K562 (cell line): Measurements from ENCODE around the gene KRT71. TPM values are rescaled to one million over a fixed set of nuclear protein-coding genes. Genes with fewer than 3 reads are reported as not detected.

Source experiments
- ATAC-seq: fragments of 200-7000 bp; cut with Tn5 transposase; 3 replicates; pipeline ENCODE4 v1.9.1; 2020; ENCODE audit warnings: moderate library complexity
- BruUV-seq: library from RNA; stranded (reverse); fragments of 400-500 nt; replicated peaks from 2 replicates; lab custom pipeline; 2021; lab: Mats Ljungman, UMichigan
- CTCF ChIA-PET: fragments of 300-600 bp; formaldehyde crosslinking; extraction: SDS; loops from one replicate; lab custom pipeline; 2021; ENCODE audit warnings: low intra/inter-chr PET ratio; lab: Yijun Ruan, JAX
- POLR2A ChIA-PET: fragments of 300-600, 350-650 bp; sonication (Branson Sonifier 250); formaldehyde crosslinking; extraction: SDS; loops from one replicate; lab custom pipeline; 2021; ENCODE audit warnings: antibody characterized with exemption, inconsistent platforms; lab: Yijun Ruan, JAX
- DNase-seq, 4 experiments: peaks; one replicate each; pipeline versions ENCODE4 v3.0.0 to v3.0.0-alpha.2; 2011 to 2018; ENCODE audit warnings: low spot score in 3 of 4, mixed read lengths in 3 of 4; ENCODE audit errors: extremely low read depth in 1 of 4
- FAIRE-seq: peaks from 2 replicates; lab custom pipeline; 2011; peaks lifted over from hg19 to GRCh38; lab: Jason Lieb, UNC
- H2AFZ ChIP-seq: 2 replicates; pipeline ENCODE4 v1.6.0; 2011; ENCODE audit warnings: low read depth, low read length, control low read depth, inconsistent platforms
- H3K27ac ChIP-seq: fragments of 200-600 bp; 3 replicates; pipeline ENCODE4 v1.8.0; 2011; ENCODE audit warnings: low read depth, mild to moderate bottlenecking, control low read depth, inconsistent platforms, low read length, moderate library complexity, mixed read lengths; ENCODE audit errors: extremely low read depth
- H3K27me3 ChIP-seq, 2 experiments: fragments of 300-600 bp in 1 of 2; 2 replicates in 1 of 2; 3 replicates in 1 of 2; pipeline versions ENCODE4 v1.6.0 to v1.8.0; 2011; ENCODE audit warnings: inconsistent platforms in 2 of 2, low read length in 2 of 2, mild to moderate bottlenecking in 1 of 2, mixed read lengths in 1 of 2, moderate library complexity in 1 of 2; ENCODE audit not compliant: control insufficient read depth in 2 of 2, insufficient read depth in 2 of 2
- H3K36me3 ChIP-seq: fragments of 300-600 bp; 3 replicates; pipeline ENCODE4 v1.8.0; 2011; ENCODE audit warnings: mild to moderate bottlenecking, low read length, inconsistent platforms; ENCODE audit not compliant: control insufficient read depth, insufficient read depth
- H3K4me1 ChIP-seq, 2 experiments: fragments of 200-600 bp in 1 of 2; replicated peaks in 1 of 2; 2 replicates in 1 of 2; 3 replicates in 1 of 2; pipeline versions ENCODE4 v1.5.1 to v1.8.0; 2011; ENCODE audit warnings: inconsistent platforms in 2 of 2, low read length in 2 of 2, mild to moderate bottlenecking in 1 of 2, mixed read lengths in 1 of 2, moderate library complexity in 1 of 2; ENCODE audit not compliant: control insufficient read depth in 2 of 2, insufficient read depth in 2 of 2
- H3K4me2 ChIP-seq: 2 replicates; pipeline ENCODE4 v1.6.1; 2011; ENCODE audit warnings: low read length, control low read depth, inconsistent platforms, mixed read lengths; ENCODE audit not compliant: insufficient read depth
- H3K4me3 ChIP-seq: fragments of 200-600 bp; sonication (generic), shearing (Covaris generic); 2 replicates; pipeline ENCODE4 v1.5.1; 2016; ENCODE audit warnings: control low read depth, inconsistent platforms
- H3K79me2 ChIP-seq: fragments of 200-600 bp; 3 replicates; pipeline ENCODE4 v1.8.0; 2011; ENCODE audit warnings: low read length, inconsistent platforms; ENCODE audit not compliant: control insufficient read depth, insufficient read depth
- H3K9ac ChIP-seq, 2 experiments: 2 replicates each; pipeline versions ENCODE4 v1.6.0 to v1.6.1; 2011; ENCODE audit warnings: low read depth in 2 of 2, low read length in 2 of 2, control low read depth in 1 of 2, inconsistent platforms in 1 of 2, mild to moderate bottlenecking in 1 of 2, mixed read lengths in 1 of 2; ENCODE audit not compliant: insufficient read depth in 1 of 2
- H3K9me1 ChIP-seq: one replicate; pipeline ENCODE4 v1.6.0; 2011; ENCODE audit warnings: inconsistent platforms, mild to moderate bottlenecking, low read length, moderate library complexity; ENCODE audit not compliant: control insufficient read depth, insufficient read depth
- H3K9me3 ChIP-seq: replicated peaks from 2 replicates; pipeline ENCODE4 v1.5.1; 2011; ENCODE audit warnings: low read depth, low read length, inconsistent platforms; ENCODE audit not compliant: control insufficient read depth, insufficient read depth
- H4K20me1 ChIP-seq: replicated peaks from 2 replicates; pipeline ENCODE4 v1.6.1; 2011; ENCODE audit warnings: low read length, inconsistent platforms, mixed read lengths; ENCODE audit not compliant: control insufficient read depth, insufficient read depth
- NFIC ChIP-seq: fragments of 450-650 bp; IDR thresholded peaks from 2 replicates; pipeline ENCODE4 v1.6.1; 2017; ENCODE audit warnings: mild to moderate bottlenecking, inconsistent platforms
- NFIX ChIP-seq: fragments of 250-450 bp; sonication (Bioruptor Pico); IDR thresholded peaks from 2 replicates; pipeline ENCODE4 v1.4.0; 2020; ENCODE audit warnings: low read depth, mild to moderate bottlenecking, moderate library complexity
- WGBS: fragments of 100-300 bp; shearing (Covaris generic); methylation state at CpG from one replicate; pipeline ENCODE4 v1.1.6; 2016; ENCODE audit warnings: low coverage, mixed read lengths; ENCODE audit not compliant: insufficient coverage; ENCODE audit errors: missing lambda C conversion rate; 5-methylcytosine and 5-hydroxymethylcytosine counted together
- in situ Hi-C: fragments of 300-500 bp; cut with MboI; formaldehyde crosslinking; loops from 4 replicates; pipeline ENCODE4 v1.15.0; 2018; ENCODE audit warnings: inconsistent platforms, mixed read lengths
- intact Hi-C: fragments of 100-400 bp; cut with micrococcal nuclease; formaldehyde crosslinking; loops from 2 replicates; pipeline ENCODE4 v1.14.2; 2022
- polyA plus RNA-seq, 8 experiments: library from polyadenylated mRNA; depleted of rRNA in 4 of 8; stranded (reverse) in 5 of 8; unstranded in 3 of 8; fragments of >200 nt; fragmentation: Nextera tagmentation in 2 of 8; fragmentation: Illumina TruSeq in 1 of 8; extraction: Ambion mirVana in 2 of 8; extraction: Trizol in 1 of 8; gene quantifications; 2 replicates each; pipeline versions ENCODE4 v1.2.1 to v1.2.3, GENCODE V29; 2011 to 2014; ENCODE audit warnings: inconsistent platforms in 1 of 8, missing spikeins in 1 of 8
- total RNA-seq, 7 experiments: library from RNA; depleted of rRNA in 6 of 7; stranded (reverse); fragments of >200 nt in 6 of 7; fragmentation: Illumina TruSeq in 2 of 7; extraction: Trizol in 2 of 7; gene quantifications; 2 replicates each; pipeline versions ENCODE4 v1.2.1 to v1.2.3, GENCODE V29; 2011 to 2021; ENCODE audit warnings: low replicate concordance in 1 of 7
- TF ChIP-seq, protein P1 (sequence below): fragments of 250-450 bp; sonication (Bioruptor Pico); IDR thresholded peaks from 2 replicates; pipeline ENCODE4 v1.5.0; 2022; ENCODE audit warnings: mild to moderate bottlenecking
- TF ChIP-seq, protein P2 (sequence below): fragments of 250-450 bp; sonication (Bioruptor Pico); IDR thresholded peaks from 2 replicates; pipeline ENCODE4 v1.8.0; 2021; ENCODE audit warnings: moderate library complexity, mild to moderate bottlenecking, inconsistent platforms

KRT71 gene
- total and polyA plus RNA-seq, 9 of the 15 experiments (the other 6 are each of a cell fraction or from before 2014, with no cell fraction given) = not detected

DNA sequence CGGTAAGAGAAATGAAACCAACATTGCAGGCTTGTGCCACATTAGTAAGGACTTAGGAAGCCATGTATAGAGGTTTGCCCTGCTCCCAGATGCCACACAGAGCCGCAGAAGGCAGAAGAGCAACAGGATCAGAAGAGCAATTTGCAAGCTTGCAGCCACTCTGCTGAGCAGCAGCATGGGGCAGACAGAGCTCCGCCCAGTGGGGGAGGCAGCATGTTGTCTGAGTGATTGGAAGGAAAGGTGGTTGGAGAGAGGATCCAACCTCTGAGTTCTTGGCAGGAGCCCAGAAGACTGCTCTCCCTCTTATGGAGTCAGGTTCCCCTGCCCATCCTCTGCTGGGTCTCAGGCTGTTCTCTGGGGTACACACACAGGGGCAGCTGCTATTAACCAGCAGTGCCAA lies 57.6 kb downstream of the KRT71 start:
- FAIRE-seq (peak; percentile 6), ATAC-seq (peak; percentile 58; the same call in 2 of the 3 replicates), DNase-seq (peak in 2 of 4 experiments; percentile 18 to 20)
- H3K27me3 ChIP-seq = peaks cover 12 to 22% of the 10 kb centered on the region in 2 experiments
- in situ Hi-C loops (no loop called here), intact Hi-C loops (no loop called here)
- ChIA-PET POLR2A (no interaction called here), CTCF (no interaction called here)
- H2AFZ ChIP-seq = no peak overlapping the region
- no peaks in the 10 kb centered on the region for H3K79me2 ChIP-seq
- no peak overlapping the region for H3K9ac ChIP-seq
- TF ChIP-seq NFIX (CRISPR knock-in tag) (no peak), NFIC (0 out of 2 replicates have a peak, but pooled peaks have one; percentile 11)
- TF ChIP-seq, protein P1, sequence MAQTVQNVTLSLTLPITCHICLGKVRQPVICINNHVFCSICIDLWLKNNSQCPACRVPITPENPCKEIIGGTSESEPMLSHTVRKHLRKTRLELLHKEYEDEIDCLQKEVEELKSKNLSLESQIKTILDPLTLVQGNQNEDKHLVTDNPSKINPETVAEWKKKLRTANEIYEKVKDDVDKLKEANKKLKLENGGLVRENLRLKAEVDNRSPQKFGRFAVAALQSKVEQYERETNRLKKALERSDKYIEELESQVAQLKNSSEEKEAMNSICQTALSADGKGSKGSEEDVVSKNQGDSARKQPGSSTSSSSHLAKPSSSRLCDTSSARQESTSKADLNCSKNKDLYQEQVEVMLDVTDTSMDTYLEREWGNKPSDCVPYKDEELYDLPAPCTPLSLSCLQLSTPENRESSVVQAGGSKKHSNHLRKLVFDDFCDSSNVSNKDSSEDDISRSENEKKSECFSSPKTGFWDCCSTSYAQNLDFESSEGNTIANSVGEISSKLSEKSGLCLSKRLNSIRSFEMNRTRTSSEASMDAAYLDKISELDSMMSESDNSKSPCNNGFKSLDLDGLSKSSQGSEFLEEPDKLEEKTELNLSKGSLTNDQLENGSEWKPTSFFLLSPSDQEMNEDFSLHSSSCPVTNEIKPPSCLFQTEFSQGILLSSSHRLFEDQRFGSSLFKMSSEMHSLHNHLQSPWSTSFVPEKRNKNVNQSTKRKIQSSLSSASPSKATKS (CRISPR knock-in tag) = no peak
- TF ChIP-seq, protein P2, sequence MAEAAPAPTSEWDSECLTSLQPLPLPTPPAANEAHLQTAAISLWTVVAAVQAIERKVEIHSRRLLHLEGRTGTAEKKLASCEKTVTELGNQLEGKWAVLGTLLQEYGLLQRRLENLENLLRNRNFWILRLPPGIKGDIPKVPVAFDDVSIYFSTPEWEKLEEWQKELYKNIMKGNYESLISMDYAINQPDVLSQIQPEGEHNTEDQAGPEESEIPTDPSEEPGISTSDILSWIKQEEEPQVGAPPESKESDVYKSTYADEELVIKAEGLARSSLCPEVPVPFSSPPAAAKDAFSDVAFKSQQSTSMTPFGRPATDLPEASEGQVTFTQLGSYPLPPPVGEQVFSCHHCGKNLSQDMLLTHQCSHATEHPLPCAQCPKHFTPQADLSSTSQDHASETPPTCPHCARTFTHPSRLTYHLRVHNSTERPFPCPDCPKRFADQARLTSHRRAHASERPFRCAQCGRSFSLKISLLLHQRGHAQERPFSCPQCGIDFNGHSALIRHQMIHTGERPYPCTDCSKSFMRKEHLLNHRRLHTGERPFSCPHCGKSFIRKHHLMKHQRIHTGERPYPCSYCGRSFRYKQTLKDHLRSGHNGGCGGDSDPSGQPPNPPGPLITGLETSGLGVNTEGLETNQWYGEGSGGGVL = no peak
- no peaks in the 10 kb centered on the region for H3K9me3 ChIP-seq
- H3K9me1 ChIP-seq = no peaks in the 10 kb centered on the region
- 0% methylated on average over 3 of the region's 3 CpGs for WGBS
- H4K20me1 ChIP-seq = no peaks in the 10 kb centered on the region; the same call in 1 of the 2 replicates
- H3K4me1 ChIP-seq = no peaks in the 10 kb centered on the region
- BruUV-seq = no TSS peak
- H3K4me3 ChIP-seq = no peak overlapping the region
- no peaks in the 10 kb centered on the region for H3K36me3 ChIP-seq
- no peak overlapping the region for H3K27ac ChIP-seq
- H3K4me2 ChIP-seq = no peak overlapping the region
